HCT116 (cell line): ENCODE measurements around the gene TBL1X. TPM values are rescaled to one million over a fixed set of nuclear protein-coding genes. Genes with fewer than 3 reads are reported as not detected.

Experiments
- ATAC-seq: fragments of 200-7000 bp; cut with Tn5 transposase; 2 replicates; pipeline ENCODE4 v1.9.1; 2020; ENCODE audit warnings: mild to moderate bottlenecking, moderate library complexity
- BruUV-seq: library from RNA; stranded (reverse); fragments of 400-500 nt; replicated peaks from 2 replicates; lab custom pipeline; 2021; lab: Mats Ljungman, UMichigan
- CTCF ChIA-PET: fragments of 300-600 bp; sonication (Branson Sonifier 250); formaldehyde crosslinking; loops from one replicate; lab custom pipeline; 2021; ENCODE audit warnings: antibody characterized with exemption; lab: Charles Lee
- POLR2A ChIA-PET: fragments of 300-600, 350-600 bp; sonication (Branson Sonifier 250); formaldehyde crosslinking; loops from one replicate; lab custom pipeline; 2021; ENCODE audit warnings: antibody characterized with exemption; lab: Charles Lee
- RAD21 ChIA-PET, 2 experiments: fragments of 300-600 bp; sonication (Branson Sonifier 250); formaldehyde crosslinking; loops; one replicate each; lab custom pipeline; 2023; ENCODE audit warnings: low total read pairs in 2 of 2; ENCODE audit not compliant: uncharacterized antibody in 2 of 2, unreplicated experiment in 2 of 2, low non-redundant PET in 1 of 2; lab: Charles Lee
- DNase-seq: peaks from one replicate; pipeline ENCODE4 v3.0.0-alpha.2; 2010; ENCODE audit warnings: low read depth, low spot score
- H2AFZ ChIP-seq: fragments of 200-600 bp; shearing (Covaris generic), sonication (generic); 2 replicates; pipeline ENCODE4 v1.6.1; 2017; ENCODE audit warnings: low read depth, mixed run types, mixed read lengths, antibody characterized with exemption, low read length; ENCODE audit not compliant: poor library complexity, severe bottlenecking
- H3K27ac ChIP-seq: 2 replicates; pipeline ENCODE4 v1.5.1; 2012; ENCODE audit warnings: low read depth, low read length
- H3K27me3 ChIP-seq: fragments of 200-600 bp; sonication (generic); 2 replicates; pipeline ENCODE4 v1.6.1; 2016; ENCODE audit warnings: mixed run types, low read length, mixed read lengths; ENCODE audit not compliant: insufficient read depth
- H3K36me3 ChIP-seq, 2 experiments: fragments of 200-500 bp in 1 of 2; fragments of 200-600 bp in 1 of 2; sonication (Bioruptor generic) in 1 of 2; sonication (generic) in 1 of 2; 2 replicates each; pipeline versions ENCODE4 v1.5.1 to v1.6.1; 2014 to 2016; ENCODE audit warnings: low read length in 2 of 2, inconsistent platforms in 1 of 2, mixed read lengths in 1 of 2, mixed run types in 1 of 2; ENCODE audit not compliant: insufficient read depth in 2 of 2, control insufficient read depth in 1 of 2
- H3K4me1 ChIP-seq, 2 experiments: fragments of 200-600 bp in 1 of 2; sonication (generic) in 1 of 2; 2 replicates each; pipeline versions ENCODE4 v1.5.1 to v1.6.1; 2012 to 2017; ENCODE audit warnings: low read length in 2 of 2, inconsistent platforms in 1 of 2, mild to moderate bottlenecking in 1 of 2, mixed read lengths in 1 of 2, mixed run types in 1 of 2, moderate library complexity in 1 of 2; ENCODE audit not compliant: insufficient read depth in 2 of 2, control insufficient read depth in 1 of 2
- H3K4me2 ChIP-seq: fragments of 200-600 bp; sonication (generic); 2 replicates; pipeline ENCODE4 v1.6.1; 2017; ENCODE audit warnings: mixed run types, low read length, mixed read lengths
- H3K4me3 ChIP-seq, 2 experiments: fragments of 200-600 bp in 1 of 2; sonication (generic) in 1 of 2; replicated peaks in 1 of 2; 2 replicates each; pipeline ENCODE4 v1.5.1; 2011 to 2016; ENCODE audit warnings: low read length in 2 of 2, control low read depth in 1 of 2, low read depth in 1 of 2, mild to moderate bottlenecking in 1 of 2, mixed read lengths in 1 of 2, mixed run types in 1 of 2
- H3K79me2 ChIP-seq: fragments of 200-600 bp; sonication (generic); 2 replicates; pipeline ENCODE4 v1.6.1; 2017; ENCODE audit warnings: mild to moderate bottlenecking, mixed run types, low read length, moderate library complexity, mixed read lengths; ENCODE audit not compliant: insufficient read depth
- H3K9ac ChIP-seq: fragments of 200-600 bp; sonication (generic); 2 replicates; pipeline ENCODE4 v1.6.1; 2016; ENCODE audit warnings: low read length, mixed read lengths
- H3K9me2 ChIP-seq: fragments of 200-600 bp; sonication (generic), shearing (Covaris generic); 2 replicates; pipeline ENCODE4 v1.6.1; 2017; ENCODE audit warnings: mixed run types, mild to moderate bottlenecking, moderate library complexity; ENCODE audit not compliant: insufficient read depth
- H3K9me3 ChIP-seq, 2 experiments: fragments of 200-500 bp in 1 of 2; fragments of 200-600 bp in 1 of 2; sonication (Bioruptor generic) in 1 of 2; sonication (generic) in 1 of 2; 2 replicates each; pipeline ENCODE4 v1.6.1; 2014 to 2017; ENCODE audit warnings: low read length in 2 of 2, mixed read lengths in 2 of 2, inconsistent platforms in 1 of 2, low read depth in 1 of 2, mild to moderate bottlenecking in 1 of 2, mixed run types in 1 of 2, moderate library complexity in 1 of 2; ENCODE audit not compliant: control insufficient read depth in 1 of 2, insufficient read depth in 1 of 2
- H4K20me1 ChIP-seq: fragments of 200-600 bp; sonication (generic), shearing (Covaris generic); 2 replicates; pipeline ENCODE4 v1.6.1; 2017; ENCODE audit warnings: mixed run types, mild to moderate bottlenecking, moderate library complexity; ENCODE audit not compliant: insufficient read depth
- CTCF ChIP-seq, 3 experiments: fragments of 200-600 bp in 1 of 3; sonication (generic) in 1 of 3; IDR thresholded peaks in 2 of 3; conservative IDR thresholded peaks in 1 of 3; 2 replicates each; pipeline ENCODE4 v1.5.1; 2012 to 2017; ENCODE audit warnings: low read depth in 2 of 3, low read length in 2 of 3, antibody characterized with exemption in 1 of 3, borderline replicate concordance in 1 of 3, control low read depth in 1 of 3, mild to moderate bottlenecking in 1 of 3, mixed read lengths in 1 of 3, mixed run types in 1 of 3, moderate library complexity in 1 of 3; ENCODE audit not compliant: insufficient read depth in 1 of 3
- EGR1 ChIP-seq: IDR thresholded peaks from 2 replicates; pipeline ENCODE4 v1.6.1; 2012; ENCODE audit warnings: low read depth
- ELF1 ChIP-seq: IDR thresholded peaks from 2 replicates; pipeline ENCODE4 v1.6.1; 2012; ENCODE audit warnings: low read depth, borderline replicate concordance
- EZH2 ChIP-seq: fragments of 200-600 bp; sonication (generic); IDR thresholded peaks from 2 replicates; pipeline ENCODE4 v1.6.1; 2017; ENCODE audit warnings: antibody characterized with exemption, mixed run types
- FOSL1 ChIP-seq: IDR thresholded peaks from 2 replicates; pipeline ENCODE4 v1.6.1; 2012; ENCODE audit warnings: low read depth
- JUND ChIP-seq: IDR thresholded peaks from 2 replicates; pipeline ENCODE4 v1.6.1; 2012
- POLR2A ChIP-seq: IDR thresholded peaks from 2 replicates; pipeline ENCODE4 v1.7.0; 2011; ENCODE audit warnings: borderline replicate concordance; ENCODE audit not compliant: insufficient read depth, insufficient read length; ENCODE audit errors: extremely low read depth
- POLR2AphosphoS5 ChIP-seq: IDR thresholded peaks from 2 replicates; pipeline ENCODE4 v1.6.1; 2011; ENCODE audit warnings: mild to moderate bottlenecking, low read depth, low read length, moderate library complexity
- RAD21 ChIP-seq: IDR thresholded peaks from 2 replicates; pipeline ENCODE4 v1.6.1; 2012; ENCODE audit warnings: low read depth, mild to moderate bottlenecking
- SP1 ChIP-seq: IDR thresholded peaks from 2 replicates; pipeline ENCODE4 v1.6.1; 2012; ENCODE audit warnings: low read depth
- TCF7L2 ChIP-seq: IDR thresholded peaks from 2 replicates; pipeline ENCODE4 v1.7.0; 2011; ENCODE audit warnings: borderline replicate concordance, inconsistent platforms; ENCODE audit not compliant: insufficient read depth, insufficient read length; ENCODE audit errors: extremely low read depth
- intact Hi-C: fragments of 100-400 bp; cut with micrococcal nuclease; formaldehyde crosslinking; loops from 2 replicates; pipeline ENCODE4 v1.10.0; 2022
- total RNA-seq: library from RNA; stranded (reverse); gene quantifications from one replicate; pipeline ENCODE4 v1.2.1, GENCODE V29; 2021; ENCODE audit not compliant: unreplicated experiment

Gene TBL1X
- total RNA-seq, 1 experiment from 2014 or later: 37.8 TPM

GRCh38 chrX:9656277-9656676 is 191.4 kb downstream of the TBL1X start:
- Histone ChIP-seq H3K4me2 (no peak overlapping the region), H3K79me2 (no peaks in the 10 kb centered on the region), H3K9me2 (no peaks in the 10 kb centered on the region), H3K4me1 (no peaks in the 10 kb centered on the region), H3K36me3 (no peaks in the 10 kb centered on the region; a peak in 1 of 4 replicates), H3K9me3 (no peaks in the 10 kb centered on the region), H3K27ac (no peak overlapping the region), H3K4me3 (no peak overlapping the region), H3K9ac (no peak overlapping the region), H4K20me1 (no peaks in the 10 kb centered on the region)
- DNase-seq (no peak), ATAC-seq (no peak)
- intact Hi-C loops: no loop called here
- ChIA-PET RAD21 (no interaction called here), CTCF (no interaction called here), POLR2A (no interaction called here)
- no TSS peak for BruUV-seq
- TF ChIP-seq EGR1: no peak
- TF ChIP-seq POLR2AphosphoS5: no peak
- no peak for TF ChIP-seq FOSL1
- TF ChIP-seq CTCF (IDR thresholded peaks at IDR 0.05 in 2 of 3, conservative IDR thresholded peaks at IDR 0.05 in 1 of 3; ENCODE audit: borderline replicate concordance in 1 of 3, insufficient read depth in 1 of 3, low read depth in 2 of 3, low read length in 2 of 3): no peak
- TF ChIP-seq SP1: no peak
- TF ChIP-seq RAD21: no peak
- TF ChIP-seq POLR2A: no peak
- TF ChIP-seq, all 23 proteins: peak for 0
- Histone ChIP-seq H2AFZ (no peak overlapping the region), H3K27me3 (no peaks in the 10 kb centered on the region)

DNA sequence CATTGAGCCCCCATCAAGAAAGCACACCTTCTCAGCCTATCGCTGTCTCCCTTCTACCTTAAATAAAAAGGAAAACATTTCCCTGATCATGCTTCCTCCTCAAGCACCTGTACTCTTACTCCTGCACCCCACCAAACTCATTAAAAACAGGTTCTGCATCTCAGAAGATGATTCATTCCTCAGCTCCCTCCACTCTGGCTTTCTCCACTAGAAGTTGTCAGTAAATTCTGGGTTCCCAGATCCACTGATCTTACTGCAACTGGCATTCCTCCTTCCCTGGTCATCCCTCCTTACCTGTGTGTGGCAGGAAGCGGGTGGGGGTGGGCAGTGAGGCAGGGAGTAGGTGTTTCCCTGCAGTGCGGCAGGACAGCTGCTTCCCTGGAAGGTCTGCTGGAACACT is 192.0 kb downstream of the TBL1X start:
- Histone ChIP-seq H3K4me3 (no peak overlapping the region), H4K20me1 (no peaks in the 10 kb centered on the region), H3K9me3 (no peaks in the 10 kb centered on the region), H2AFZ (no peak overlapping the region), H3K4me2 (no peak overlapping the region), H3K9ac (no peak overlapping the region), H3K36me3 (no peaks in the 10 kb centered on the region; a peak in 1 of 4 replicates), H3K9me2 (no peaks in the 10 kb centered on the region), H3K27me3 (no peaks in the 10 kb centered on the region), H3K79me2 (no peaks in the 10 kb centered on the region), H3K27ac (no peak overlapping the region), H3K4me1 (no peaks in the 10 kb centered on the region)
- POLR2A ChIA-PET: no interaction called here
- intact Hi-C loops: no loop called here
- no peak for ATAC-seq
- RAD21 ChIA-PET: no interaction called here
- no peak for DNase-seq
- no peak for TF ChIP-seq ELF1
- TF ChIP-seq JUND: no peak
- no peak for TF ChIP-seq TCF7L2
- TF ChIP-seq SP1: no peak
- no peak for TF ChIP-seq EZH2
- CTCF ChIA-PET: no interaction called here
- no TSS peak for BruUV-seq
